GM21529 (cell line): ENCODE results near the gene COL4A2.

ENCODE experiments used
- ATAC-seq: cut with Tn5 transposase; IDR thresholded peaks from one replicate; pipeline ENCODE4 v1.9.1; 2021; ENCODE audit not compliant: unreplicated experiment

The COL4A2 gene

DNA sequence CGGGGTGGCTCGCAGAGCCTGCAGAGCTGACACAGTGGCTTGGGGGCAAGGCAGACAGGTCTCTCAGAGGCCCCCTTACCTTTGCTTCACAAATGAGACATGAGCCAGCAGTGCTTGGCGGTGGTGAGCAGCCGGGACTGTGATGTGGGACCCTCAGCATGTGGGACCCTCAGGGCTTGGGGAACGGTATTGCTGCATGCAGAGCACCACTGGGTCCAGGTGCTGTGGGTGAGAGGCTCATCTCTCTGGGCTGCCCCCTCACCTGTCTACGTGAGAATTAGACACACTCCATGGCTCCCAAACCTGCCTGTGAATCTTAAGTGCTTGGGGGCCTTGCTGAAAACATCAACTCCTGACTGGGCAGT is 106.6 kb downstream of the COL4A2 start:
- no peak for ATAC-seq

DNA sequence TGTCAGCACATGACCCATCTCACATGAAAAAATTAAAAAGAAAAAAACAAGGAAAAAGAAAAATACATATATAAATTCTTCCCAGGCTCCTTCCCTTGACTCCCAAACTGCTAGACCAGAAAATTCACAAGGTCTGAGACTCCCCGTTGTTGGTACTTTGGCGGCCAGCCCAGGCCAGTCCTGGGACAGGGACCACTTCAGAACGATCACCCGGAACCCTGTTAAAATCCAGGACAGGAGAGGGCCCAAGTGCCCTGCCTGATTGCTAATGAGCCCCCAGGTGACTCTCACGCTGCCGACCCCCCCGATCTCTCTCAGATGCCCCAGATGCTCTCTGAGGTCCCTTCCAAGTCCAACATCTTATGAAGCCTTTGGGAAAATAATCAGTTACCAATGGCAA is 107.2 kb downstream of the COL4A2 start:
- no peak for ATAC-seq

DNA sequence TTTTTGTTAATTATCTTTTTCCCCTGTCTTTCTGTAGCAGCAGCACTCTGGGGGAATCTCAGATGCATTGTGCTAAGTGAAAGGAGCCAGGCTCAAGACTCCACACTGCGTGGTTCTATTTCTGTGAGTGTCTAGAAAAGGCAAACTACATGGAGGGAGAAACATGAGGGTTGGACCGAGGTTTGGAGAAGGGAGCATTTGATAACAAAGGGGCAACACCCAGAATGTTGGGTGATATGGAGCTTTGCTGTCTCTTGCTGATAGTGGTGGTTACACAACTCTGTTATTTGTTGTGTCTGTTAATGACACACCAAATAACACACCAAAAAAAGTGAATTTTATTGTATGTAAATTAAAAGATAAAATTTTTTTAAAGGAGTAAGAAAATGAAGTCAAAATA is 107.8 kb downstream of the COL4A2 start:
- ATAC-seq = no peak

DNA sequence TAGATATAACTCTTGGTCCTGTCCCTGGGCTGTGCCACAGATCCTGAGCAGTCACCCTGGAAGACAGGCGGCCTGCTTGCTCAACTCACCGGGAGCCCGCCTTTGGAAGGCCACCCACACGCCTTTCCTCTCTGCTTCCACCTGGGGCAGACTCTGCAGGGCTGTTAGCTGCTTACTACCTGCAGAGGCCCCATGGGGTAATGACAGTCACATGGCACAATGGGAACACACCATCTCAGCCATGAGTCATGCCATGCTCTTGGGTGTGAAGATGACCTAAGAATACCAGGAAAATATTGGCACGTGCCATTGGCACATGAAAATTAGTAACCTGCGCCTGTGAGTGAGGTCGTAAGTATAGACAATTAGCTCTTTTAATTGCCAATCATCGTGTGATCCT is 108.6 kb downstream of the COL4A2 start:
- no peak for ATAC-seq

DNA sequence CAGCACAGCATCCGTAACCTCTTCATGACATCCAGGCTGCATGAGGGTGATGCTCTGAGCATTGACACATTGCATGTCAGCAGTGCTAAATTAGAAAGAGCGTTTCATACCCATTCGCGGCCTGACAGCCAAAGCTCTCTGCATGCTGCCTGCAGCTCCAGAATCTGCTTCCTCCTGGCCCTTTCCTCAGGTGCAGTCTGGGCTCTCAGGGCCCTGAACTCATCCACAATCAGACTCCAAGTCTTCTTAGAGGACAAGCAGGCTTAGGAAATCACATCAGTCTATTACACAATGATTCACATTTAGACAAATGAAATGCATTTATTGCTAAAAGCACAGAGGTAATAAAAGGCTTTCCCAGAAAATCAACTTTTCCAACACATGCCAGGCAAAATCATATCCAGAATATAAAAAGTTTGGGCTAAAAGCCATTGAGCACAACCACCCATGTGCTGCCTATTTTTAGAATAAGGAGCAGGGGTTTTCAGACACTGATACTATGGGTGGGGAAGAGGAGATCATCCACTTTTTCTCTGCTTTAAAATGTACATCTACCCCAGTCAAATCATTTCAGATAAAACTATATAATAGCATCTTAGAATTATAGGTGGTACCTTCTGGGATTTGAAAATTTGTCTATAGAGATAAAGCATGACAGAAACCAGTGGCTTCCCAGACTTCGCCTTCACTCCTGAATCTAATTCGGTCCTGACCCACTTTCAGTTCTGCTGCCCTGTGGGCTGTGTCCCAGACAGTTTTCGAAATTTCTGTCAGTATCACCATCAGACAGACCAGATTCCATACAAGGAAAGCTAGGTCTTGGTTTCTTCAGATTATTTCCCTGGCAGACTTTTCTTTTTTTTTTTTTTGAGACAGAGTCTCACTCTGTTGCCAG is 109.3 kb downstream of the COL4A2 start:
- no peak for ATAC-seq

DNA sequence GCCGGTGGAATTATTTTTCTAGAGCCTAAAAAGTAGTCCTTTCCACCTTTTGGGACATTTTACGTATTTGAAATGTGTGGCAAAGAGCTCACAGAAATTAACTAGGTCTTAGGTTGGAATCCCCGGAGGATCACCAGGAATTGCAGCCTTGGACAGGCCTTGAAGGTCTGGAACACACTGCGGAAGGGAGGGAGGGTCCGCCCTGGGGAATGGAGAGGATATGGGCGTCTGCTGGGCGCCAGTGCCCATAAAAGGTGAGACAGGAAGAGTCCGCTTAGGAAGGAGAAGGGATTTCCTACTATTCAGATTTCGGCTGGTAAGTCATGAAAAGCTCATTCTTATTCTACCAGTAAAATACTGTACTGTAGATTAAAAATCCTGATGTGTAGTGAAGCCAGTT is 111.9 kb downstream of the COL4A2 start:
- no peak for ATAC-seq

DNA sequence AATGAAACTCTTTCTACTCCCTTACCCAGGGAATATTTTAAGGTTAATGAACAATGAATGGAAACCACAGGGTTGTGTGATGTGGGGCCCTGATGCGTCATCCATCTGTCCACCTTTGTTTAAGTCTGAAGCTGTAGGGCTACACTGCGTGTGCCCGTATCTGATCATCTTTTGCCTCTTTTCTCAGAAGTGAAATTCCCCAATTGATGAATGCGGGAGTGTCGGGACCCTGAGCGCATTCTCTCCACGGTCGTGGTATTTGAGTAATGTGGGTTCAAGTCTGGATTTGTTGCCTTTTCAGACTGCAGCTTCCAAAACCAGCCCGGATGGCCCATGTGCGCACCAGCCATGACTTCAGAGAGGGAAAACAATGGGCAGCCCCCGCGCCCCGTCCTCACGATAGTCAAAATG is 112.3 kb downstream of the COL4A2 start:
- ATAC-seq = no peak

DNA sequence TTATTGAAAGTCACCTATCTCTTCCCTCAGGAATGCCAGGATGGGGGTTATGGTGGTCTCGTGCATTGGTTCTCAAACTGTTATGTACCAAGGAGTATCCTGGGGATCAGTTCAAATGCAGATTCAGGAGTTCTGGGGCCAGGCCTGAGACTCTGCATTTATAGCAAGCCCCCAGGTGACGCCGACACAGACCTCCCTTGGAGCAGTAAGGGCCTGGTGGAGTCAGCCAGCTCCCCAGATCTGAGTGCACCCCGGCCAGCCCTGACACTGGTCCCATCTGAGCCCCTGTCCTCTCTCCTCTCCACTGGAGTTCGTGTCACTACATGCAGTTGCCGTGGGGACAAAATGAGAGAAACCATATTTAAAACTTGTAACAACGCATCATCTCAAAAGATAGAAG is 112.9 kb downstream of the COL4A2 start:
- ATAC-seq = no peak

DNA sequence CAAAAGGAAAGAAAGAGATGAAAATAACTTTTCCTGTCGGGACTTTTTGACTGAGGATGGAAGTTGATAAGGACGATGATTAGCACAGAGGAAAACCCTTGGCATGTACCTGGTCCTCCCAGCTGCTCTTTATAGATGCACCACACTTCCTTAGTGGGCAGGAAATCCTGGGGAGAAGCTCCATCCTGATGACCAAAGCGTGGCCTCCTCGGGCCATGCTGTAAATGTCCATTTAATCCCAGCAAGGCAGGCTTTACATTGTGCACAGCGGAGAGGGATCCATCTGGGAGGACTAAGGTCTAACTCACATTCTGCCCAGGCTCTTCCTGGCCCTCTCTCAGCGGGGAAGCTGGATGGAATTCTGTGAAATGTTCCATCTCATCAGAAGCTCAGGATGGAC is 113.5 kb downstream of the COL4A2 start:
- no peak for ATAC-seq

DNA sequence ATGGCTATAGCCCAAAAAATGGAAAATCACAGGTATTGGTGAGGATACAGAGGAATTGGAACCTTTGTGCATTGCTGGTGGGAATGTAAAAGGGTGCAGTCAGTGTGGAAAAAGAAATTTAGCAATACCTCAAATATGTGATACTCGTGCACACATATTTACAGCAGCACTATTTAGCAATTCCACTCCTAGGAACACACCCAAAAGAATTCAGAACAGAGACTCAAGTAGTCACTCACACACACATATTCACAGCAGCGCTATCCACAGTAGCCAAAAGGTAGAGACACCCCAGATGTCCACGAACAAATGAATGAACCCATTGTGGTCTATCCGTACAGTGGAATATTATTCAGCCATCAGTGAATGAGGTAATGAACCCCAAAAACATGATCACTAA is 114.0 kb downstream of the COL4A2 start:
- no peak for ATAC-seq

DNA sequence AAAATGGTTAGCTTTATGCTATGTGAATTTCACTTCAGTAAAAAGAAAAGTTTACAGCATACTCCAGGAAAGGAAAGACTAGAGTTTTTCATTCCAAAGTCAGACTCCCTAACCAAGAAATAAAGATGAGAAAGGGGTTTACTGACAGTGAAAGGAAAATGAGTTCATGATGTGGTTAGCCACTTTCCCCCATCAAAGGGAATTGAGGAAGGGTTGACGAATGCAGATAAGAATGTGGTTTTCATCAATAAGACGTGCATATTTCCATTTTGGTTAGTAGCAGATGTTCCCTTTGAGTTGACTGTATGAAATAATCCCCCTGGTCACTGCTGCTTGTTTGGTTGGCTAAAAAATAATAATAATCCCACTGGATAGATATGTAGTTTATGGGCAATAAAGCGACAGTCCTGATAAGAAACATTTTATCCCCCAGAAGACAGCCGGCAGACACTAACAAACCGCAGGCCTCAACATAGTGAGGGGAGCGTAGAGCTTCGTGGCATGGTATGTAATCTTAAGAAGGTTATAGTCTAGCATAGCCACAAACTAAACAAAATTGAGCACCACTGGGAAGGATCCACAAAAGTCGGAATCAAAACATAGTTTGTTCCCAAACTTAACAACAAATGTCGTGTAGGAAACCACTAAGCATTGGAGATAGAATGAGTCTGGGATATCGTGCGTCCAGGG is 114.8 kb downstream of the COL4A2 start:
- no peak for ATAC-seq

DNA sequence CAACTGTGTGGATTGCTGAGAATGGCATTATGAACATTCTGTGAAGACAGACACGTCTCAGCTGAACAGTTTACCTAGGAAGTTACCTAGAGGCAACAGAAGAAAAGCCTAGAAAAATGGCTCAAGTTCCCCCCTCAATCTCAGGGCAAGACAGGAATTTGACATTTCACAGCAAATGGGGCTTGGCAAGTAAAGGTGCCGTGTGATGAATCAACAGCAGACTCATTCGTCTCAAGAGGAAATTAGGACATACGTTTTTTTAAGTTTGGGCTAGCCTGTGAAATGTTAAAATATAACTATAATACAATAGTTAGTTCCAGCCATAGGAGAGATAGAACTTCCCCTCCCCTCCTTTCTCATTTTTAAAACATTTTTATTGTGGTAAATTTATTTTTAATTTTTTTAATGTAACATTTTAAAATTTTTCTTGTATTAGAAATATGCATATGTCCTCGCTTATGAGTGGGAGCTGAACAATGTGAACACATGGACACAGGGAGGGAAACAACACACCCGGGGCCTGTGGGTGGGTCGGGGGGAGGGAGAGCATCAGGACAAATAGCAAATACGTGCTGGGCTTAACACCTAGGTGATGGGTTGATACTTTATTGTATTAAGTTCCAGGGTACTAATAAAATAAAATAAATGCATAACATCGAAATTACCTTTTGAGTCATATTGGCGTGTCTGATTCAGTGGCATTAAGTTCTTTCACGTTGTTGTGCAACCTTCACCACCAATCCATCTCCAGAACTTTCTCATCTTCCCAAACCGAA is 116.0 kb downstream of the COL4A2 start:
- no peak for ATAC-seq

DNA sequence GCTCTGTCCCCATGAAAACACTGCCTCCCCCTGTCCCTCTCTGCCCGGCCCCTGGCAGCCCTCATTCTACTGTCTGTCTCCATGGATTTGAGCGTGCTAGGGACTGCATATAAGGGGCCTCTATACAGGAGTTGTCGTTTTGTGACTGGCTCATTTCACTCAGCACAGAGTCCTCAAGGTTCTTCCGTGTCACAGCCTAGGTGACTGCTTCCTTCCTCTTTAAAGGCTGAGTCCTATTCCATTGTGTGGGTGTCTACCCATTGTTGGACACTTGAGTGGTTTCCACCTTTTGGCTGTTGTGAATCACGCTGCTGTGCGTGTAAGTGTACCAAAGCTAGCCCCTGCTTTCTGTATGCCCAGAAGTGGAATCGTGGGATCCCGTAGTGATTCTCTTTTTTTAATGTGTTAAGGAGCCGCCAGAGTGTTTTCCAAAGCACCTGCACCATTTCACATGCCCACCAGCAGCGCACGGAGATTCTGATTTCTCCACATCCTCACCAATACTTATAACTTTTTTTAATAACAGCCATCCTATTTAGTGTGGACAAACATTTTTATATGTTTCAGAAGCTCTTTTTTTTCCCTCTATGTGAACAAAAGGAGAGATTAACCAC is 116.7 kb downstream of the COL4A2 start:
- ATAC-seq = no peak

DNA sequence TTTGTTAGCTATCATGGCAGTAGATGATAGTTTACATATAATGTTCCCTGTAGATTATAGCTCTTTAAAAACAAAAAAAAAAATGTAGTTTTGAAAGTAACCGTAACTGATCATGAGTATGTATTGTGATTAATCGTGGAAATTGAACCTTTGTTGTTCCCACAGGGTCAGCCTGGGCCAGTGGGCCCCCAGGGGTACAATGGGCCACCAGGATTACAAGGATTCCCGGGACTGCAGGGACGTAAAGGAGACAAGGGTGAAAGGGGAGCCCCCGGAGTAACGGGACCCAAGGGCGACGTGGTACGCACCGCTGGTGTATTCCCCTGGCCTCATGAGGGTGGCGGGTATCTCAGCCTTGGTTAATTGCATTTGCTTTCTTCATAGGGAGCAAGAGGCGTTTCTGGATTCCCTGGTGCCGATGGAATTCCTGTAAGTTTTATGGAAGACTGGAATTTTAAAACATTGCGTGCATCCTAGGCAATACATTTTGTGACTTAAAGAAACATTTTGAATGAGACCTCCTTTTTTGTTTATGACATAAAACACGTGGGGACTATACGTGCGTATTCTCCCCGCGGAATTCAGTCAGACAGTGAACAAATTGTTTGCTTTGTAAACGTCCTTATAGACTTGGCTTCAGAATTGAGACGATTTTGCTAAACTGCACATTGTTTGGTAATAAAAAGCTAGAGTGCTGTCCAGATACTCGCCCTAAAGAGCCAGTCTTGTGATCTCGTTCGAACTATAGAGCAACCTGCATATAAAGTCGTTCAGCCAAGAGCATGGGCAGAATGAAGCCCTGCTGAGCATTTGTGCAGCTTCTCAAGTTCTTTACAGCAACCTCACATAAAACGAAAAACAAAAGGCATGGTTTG is 117.7 kb downstream of the COL4A2 start:
- ATAC-seq = no peak

DNA sequence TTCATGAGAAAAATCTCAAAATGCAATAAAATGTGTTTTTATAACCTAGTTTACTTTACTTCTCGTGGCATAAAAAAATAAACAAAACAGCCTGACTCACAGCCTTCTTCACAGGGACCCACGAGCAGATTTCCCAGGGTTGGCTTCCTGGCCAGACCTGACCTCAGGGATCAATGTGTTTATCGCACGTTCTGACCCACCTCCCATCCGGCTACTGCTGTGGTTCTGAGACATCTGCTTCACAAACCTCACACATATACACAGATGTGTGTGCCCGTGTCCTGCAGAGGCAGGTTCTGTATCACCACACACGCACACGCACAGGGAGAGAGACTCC is 118.3 kb downstream of the COL4A2 start:
- no peak for ATAC-seq

DNA sequence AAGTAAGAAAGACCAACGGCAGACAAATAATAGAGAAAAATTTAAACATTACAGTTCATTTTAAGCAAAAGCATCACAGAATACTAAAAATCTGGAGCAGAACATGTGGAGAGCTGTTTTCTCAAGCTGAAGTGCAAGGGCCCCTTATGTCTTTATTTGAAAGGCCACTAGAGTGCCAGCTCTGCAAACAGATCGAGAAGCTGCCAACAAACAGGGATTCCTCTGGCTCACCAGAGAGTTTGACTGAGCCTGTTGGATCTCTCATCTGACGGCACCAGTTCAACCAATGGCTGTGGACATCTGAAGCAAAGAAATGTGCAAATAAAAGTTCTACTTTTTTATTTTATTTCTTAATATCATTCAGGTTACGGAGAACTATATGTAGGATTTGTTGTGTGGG is 119.7 kb downstream of the COL4A2 start:
- no peak for ATAC-seq

DNA sequence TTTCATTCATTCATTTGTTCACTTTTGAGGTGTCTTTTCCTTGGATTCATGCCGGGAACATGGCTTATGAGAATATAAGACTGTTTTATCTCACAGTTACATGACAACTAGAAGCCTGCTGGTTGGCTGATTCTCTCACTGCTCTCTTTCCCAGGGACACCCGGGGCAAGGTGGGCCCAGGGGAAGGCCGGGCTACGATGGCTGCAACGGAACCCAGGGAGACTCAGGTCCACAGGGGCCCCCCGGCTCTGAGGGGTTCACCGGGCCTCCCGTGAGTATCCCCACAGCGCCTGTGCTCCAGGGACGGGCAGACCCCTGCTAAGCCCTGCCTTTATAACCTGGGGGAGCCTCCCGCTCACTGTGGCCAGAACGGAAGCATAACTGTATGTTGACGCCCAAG is 121.2 kb downstream of the COL4A2 start:
- ATAC-seq = no peak

DNA sequence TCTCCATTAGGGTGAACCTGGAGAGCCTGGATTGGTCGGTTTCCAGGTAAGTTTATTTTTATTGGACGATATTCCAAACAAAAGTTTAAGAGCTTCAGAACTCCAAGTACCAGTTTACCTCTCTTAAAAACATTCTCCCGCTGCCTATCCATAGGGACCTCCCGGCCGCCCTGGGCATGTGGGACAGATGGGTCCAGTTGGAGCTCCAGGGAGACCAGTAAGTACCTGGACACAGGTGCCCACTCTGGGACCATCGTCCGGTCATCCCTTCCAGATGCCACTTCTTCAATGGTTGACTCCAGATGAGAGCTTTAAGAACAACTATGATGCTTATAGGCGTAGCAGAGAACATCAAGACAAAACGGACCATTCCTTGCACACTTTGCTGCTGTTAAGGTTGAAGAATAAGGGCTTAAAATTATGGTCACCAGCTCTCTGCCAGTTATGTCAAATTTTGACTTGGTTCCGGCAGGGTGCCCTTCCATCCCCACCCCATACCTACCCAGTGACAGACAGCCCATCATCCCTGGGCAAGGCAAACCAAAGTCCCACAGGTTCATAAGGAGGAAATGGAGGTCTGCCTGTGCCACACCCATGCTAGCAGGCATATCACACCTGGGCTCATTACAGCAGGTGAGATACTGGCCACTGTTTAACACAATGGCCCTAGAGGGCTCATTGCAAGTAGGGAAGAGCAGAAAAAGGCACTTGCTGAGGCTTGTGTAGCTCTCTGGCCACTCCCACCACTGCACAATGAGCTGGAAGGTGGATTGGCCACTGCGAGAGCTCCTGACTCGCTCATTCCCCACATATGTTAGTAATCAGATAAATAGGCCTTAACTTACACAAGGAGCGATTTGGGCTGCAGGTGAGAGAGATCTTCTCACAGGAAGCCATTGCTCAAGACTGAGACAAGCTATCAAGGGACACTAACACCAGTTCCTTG is 123.6 kb downstream of the COL4A2 start:
- ATAC-seq = no peak
